Central memory CD4-positive, alpha-beta T cell (primary cell): ENCODE results near the gene ING1.
"Not testable (repeated sequence)": the region's sequence is repeated elsewhere in the genome, so short reads cannot be mapped to it uniquely, and the experiment has no call there.

Experiments
- DNase-seq: peaks from one replicate; pipeline ENCODE4 v3.0.0; 2022
- total RNA-seq, 3 experiments: gene quantifications; one replicate each; lab custom pipeline; 2026; lab: John Stamatoyannopoulos, UW

ING1 gene
- 21.1 to 39.3 (median 36.3) reads per million in 3 experiments for total RNA-seq

- no peak for DNase-seq
Measured at GRCh38 chr13:110713642-110713952, at the start of gene ING1. Gene ING1 (plus strand): TSS chr13:110713700. CDS start chr13:110714150, 450 bp downstream.

DNA sequence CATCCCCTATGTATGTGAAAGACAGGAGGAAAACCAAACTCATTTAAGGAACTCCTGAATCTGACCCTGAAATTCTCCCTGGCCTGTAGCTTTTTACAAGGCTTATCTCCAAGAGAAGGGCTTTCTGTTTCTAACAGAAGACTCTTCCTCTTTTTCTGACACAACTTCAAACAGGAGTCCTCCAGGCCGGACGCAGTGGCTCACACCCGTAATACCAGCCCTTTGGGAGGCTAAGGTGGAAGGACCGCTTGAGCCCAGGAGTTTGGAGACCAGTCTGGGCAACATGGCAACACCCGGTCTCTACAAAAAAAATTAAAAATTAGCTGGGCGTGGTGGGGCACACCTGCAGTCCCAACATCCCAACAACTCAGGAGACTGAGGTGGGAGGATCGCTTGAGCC lies 49.5 kb upstream of the ING1 start:
- DNase-seq = no peak

DNA sequence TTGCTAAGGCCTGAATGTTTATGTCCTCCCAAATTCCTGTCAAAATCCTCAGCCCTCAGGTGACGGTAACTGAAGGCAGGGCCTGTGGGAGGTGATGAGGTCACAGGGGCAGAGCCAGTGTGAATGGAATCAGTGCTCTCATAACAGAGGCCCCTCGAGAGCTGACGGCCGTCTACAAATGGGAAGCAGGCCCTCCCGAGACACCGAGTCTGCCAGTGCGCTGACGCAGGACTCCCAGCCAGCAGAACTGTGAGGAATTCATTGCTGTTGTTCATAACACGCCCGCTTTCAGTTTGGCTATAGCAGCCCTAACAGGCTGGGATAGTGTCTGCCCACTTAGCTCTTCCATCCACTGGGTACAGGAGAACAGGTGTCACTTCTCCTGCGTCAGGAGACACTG lies 48.8 kb upstream of the ING1 start:
- no peak for DNase-seq

- no peak for DNase-seq
Measured at GRCh38 chr13:110665491-110666254, 47.8 kb upstream of the ING1 start.

GRCh38 chr13:110666255-110666533 lies 47.3 kb upstream of the ING1 start:
- DNase-seq = no peak

DNA sequence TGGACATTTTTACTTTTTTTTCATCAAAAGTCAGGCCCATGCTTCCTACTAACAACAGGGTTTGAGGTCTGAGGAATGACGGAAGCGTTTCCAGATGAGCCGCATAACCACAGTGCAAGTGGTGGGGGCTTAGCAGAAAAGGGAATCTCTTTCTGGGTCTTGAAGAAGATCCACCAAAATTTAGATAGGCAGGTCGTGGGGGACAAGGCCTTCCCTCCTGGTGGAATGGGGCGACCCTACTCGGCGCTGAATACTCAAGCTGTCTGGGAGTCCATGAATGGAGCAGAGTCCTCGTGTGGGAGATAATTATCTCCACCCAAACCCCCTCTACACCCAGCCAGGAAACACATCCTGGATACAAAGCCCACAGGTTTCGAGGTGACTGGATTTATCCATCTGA lies 44.5 kb upstream of the ING1 start:
- DNase-seq = no peak

GRCh38 chr13:110669814-110670213 lies 43.7 kb upstream of the ING1 start:
- not testable (repeated sequence) for DNase-seq

DNA sequence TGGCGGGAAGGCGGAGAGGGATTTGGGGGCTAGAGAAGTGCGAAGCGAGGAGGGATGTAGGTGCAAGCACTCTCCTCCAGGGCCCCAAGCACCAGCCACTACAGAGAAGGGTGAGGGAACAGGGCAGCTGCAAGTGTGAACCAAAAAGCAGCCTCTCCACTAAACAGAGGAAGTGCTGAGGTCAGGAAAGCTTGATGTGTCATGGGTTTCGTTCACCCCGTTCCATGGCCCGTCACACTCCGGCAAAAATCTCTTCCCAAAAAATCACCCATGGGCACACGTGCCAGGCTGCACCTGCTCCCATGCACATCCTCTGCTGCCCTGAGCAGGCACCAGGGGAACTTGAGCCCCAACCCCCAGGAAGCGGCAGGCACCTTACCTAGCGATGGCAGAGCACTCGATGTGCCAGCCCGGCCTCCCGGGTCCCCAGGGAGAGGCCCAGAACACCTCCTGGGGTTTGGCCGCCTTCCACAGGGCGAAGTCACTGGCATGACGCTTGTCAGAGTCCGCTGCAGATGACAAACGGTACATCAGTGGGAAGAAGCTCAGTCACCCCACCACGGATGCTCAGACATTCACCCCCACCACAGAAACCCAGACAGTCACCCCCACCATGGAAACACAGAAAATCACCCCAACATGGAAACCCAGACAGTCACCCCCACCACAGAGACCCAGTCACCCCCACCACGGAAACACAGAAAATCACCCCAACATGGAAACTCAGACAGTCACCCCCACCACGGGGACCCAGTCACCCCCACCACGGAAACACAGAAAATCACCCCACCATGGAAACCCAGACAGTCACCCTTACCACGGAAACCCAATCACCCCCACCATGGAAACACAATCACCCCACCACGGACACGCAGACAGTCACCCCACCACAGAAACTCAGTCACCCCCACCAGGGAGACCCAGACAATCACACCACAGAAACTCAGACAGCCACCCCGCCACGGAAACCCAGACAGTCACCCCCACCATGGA lies 36.6 kb upstream of the ING1 start:
- peak; percentile 10 for DNase-seq

DNA sequence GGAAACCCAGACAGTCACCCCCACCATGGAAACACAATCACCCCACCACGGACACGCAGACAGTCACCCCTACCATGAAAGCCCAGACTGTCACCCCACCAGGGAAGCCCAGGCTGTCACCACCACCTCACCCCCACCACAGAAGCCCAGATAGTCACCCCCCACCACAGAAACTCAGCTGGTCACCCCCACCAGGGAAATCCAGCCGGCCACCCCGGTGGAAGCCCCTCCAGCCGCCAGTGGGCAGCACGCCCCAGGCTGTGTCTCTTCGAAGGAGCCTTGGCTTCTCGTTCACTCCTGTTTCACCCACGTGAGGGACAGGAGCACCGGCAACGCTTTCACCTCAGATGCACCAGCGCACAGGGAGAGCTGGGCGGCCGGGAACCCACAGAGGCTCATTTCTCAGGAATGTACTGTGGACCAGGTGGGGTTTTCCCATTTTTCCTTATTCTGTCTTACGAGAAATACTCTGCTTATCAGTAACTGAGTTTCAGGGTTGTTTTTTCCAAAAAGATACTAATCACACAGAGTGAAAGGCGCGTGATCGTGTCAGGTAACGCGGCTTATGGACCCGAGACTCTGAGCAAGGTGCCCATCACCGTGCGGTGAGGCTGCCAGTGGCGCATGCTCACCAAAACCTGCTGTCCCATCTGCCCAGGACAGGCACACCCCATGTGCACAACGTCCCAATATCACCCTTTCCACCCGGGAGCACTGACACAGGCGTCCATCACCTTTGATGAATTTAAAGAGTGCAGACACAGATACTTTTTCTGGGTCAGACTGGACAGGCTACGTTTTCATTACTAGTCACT lies 35.6 kb upstream of the ING1 start:
- no peak for DNase-seq

- DNase-seq = no peak
Measured at GRCh38 chr13:110680852-110681251, 32.6 kb upstream of the ING1 start.

GRCh38 chr13:110681868-110682550 lies 31.5 kb upstream of the ING1 start:
- no peak for DNase-seq

GRCh38 chr13:110682746-110683145 lies 30.8 kb upstream of the ING1 start:
- no peak for DNase-seq

- DNase-seq = peak; percentile 9
Measured at GRCh38 chr13:110683203-110683883, 30.2 kb upstream of the ING1 start.

GRCh38 chr13:110683921-110684320 lies 29.6 kb upstream of the ING1 start:
- DNase-seq = no peak

DNA sequence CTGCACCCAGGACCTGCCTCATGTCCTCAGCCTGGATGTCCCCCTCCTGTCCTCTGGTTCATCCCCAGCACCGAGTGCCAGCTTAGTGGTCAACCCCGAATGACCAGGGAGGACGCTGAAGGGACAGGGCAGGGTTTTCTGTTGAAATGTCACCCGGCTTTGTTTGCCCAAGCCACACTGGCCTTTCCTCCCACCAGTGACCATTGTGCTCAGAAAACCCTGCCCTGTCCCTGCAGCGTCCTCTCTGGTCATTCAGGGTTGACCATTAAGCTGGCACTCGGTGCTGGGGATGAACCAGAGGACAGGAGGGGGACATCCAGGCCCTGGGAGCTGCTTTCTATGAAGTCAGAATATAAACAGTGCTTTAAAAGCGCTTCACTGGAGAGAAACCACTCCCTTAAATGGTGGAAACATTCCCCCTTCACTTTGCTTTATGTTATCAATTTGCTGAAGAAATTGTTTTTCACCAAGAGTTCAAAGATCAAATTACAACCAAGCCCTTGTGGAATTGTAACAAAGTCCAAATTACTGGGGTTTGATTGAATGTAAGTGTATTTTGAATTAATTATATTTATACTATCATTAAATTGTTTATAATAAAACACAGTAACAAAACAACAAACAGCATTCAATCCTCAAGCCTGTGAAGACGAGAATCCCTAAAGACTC lies 29.0 kb upstream of the ING1 start:
- no peak for DNase-seq

DNA sequence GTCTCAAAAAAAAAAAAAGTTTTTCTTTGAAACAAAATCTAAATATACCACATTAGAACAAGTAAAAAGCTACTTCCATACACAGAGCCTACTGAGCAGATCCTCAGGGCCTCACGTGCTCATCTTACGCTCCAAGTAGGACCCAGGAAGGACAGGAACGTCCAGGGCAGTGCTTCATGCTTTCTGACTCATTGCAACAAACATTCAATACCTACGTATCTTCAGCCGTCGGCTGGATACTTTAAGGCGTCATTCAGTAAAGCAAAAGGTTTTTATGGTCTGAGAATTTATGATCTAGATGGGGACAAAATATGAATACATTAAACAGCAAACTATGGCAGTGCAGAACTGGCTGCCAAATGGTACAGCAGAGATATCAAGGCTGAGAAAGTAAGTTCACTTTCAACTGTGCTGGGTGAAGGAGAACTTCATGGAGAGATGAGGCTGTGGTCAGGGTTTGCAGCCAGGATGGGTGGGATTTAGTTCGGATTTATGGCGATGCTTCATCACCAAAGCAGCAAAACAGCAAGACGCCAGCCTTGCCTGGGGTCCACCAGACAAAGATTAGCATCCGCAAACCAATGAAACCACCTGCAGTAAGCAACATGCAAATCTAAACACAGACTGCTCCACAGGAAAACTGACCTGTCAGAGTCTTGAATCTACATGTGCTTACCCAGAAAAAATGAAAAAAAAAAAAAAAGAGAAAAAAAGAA lies 28.0 kb upstream of the ING1 start:
- DNase-seq = no peak

DNA sequence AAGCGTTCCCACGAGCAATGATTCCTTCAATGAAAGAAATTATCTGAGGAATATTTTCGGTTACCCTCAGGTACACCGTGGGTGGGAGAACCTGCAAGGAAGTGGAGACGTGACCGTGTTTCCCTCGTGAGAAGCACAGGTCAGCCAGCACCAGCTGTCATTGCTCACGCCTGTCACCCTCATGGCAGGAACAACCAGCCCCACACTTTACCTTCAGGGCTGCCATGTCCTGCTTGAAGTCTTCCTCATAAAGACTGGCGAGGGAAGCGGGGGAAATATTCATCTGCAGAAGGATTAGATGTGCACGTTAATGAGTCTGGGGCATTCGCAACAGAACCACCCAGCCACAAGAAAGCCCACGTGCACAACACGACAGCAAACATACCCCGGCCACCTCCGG lies 25.8 kb upstream of the ING1 start:
- DNase-seq = no peak

- no peak for DNase-seq
Measured at GRCh38 chr13:110689041-110689440, 24.5 kb upstream of the ING1 start.

GRCh38 chr13:110689711-110690110 lies 23.8 kb upstream of the ING1 start:
- no peak for DNase-seq

DNA sequence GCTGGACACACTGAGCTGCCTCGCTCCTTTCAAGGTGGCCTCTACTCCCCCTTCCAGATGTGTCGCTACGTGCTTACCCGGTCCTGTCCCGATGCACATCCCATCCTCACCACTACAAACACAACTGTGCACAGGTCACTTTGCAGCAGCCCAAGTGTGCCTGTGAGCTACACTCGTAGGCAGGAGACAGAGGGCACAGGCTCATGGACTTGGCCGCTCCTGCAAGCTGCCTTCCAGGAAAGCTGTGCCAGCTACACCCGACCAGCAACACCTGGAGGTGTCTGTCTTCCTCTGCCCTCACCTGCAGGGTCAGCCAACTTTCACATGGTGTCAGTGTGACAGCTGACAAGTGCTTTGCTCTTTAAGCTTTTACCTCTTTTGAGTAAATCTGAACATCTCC lies 23.0 kb upstream of the ING1 start:
- no peak for DNase-seq

DNA sequence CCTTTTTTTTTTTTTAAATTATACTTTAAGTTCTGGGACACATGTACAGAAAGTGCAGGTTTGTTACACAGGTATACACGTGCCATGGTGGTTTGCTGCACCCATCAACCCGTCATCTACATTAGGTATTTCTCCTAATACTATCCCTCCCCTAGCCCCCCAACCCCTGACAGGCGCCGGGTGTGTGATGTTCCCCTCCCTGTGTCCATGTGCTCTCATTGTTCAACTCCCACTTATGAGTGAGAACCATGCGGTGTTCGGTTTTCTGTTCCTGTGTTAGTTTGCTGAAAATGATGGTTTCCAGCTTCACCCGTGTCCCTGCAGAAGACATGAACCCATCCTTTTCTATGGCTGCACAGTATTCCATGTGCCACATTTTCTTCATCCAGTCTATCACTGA lies 17.7 kb upstream of the ING1 start:
- DNase-seq = not testable (repeated sequence)
